Adipose tissue (tissue), 3 donors: ENCODE data around the gene NR1D2. TPM values are rescaled to one million over a fixed set of nuclear protein-coding genes. Genes with fewer than 3 reads are reported as not detected.
"Not testable (repeated sequence)": the region's sequence is repeated elsewhere in the genome, so short reads cannot be mapped to it uniquely, and the experiment has no call there.

Experiments
- H3K27ac ChIP-seq: one replicate; pipeline ENCODE4 v1.5.1; 2013; ENCODE audit warnings: low read depth, low read length
- WGBS, 3 donors: extraction: QIAGEN DNeasy Blood & Tissue Kit; methylation state at CpG; one replicate each; pipeline ENCODE4 v1.1.7; 2013; 5-methylcytosine and 5-hydroxymethylcytosine counted together
- polyA plus RNA-seq, 3 donors: library from polyadenylated mRNA; stranded (reverse); fragments of 200-250 nt; gene quantifications; one replicate each; pipeline ENCODE4 v1.2.3, GENCODE V29; 2013
- donor health status: healthy with polysubstance abuse.
- donor health status: Bipolar disorder and iron deficiency.
- donor health status: healthy.

NR1D2 gene
- polyA plus RNA-seq, 3 donors, result 6.3 to 15.4 (median 7.6) TPM

GRCh38 chr3:24025805-24026204 lies 80.7 kb downstream of the NR1D2 start:
- 95 to 96% (median 96%) methylated on average over 3 of the region's 3 CpGs for WGBS, 3 donors
- H3K27ac ChIP-seq, result no peak overlapping the region

DNA sequence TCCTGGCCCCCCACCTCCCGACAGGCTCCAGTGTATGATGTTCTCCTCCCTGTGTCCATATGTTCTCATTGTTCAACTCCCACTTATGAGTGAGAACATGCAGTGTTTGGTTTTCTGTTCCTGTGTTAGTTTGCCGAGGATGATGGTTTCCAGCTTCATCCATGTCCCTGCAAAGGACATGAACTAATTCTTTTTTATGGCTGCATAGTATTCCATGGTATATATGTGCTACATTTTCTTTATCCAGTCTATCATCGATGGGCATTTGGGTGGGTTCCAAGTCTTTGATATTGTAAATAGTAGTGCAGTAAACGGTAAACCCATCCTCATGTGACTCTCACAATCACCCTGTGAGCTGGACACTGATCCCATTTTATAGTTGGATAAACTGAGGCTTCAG lies 81.6 kb downstream of the NR1D2 start:
- WGBS, 3 donors, result 82 to 92% (median 92%) methylated on average over 4 of the region's 4 CpGs
- H3K27ac ChIP-seq, result not testable (repeated sequence)

GRCh38 chr3:24027946-24028345 lies 82.9 kb downstream of the NR1D2 start:
- no peak overlapping the region for H3K27ac ChIP-seq
- 61 to 71% (median 67%) methylated on average over 3 of the region's 3 CpGs for WGBS, 3 donors

Other genes with a start within 250 kb of the NR1D2 start
- 10 to 100 TPM; 28.5 to 94.6 (median 56.5) TPM for gene UBE2E1, start 139.3 kb upstream of the NR1D2 start, polyA plus RNA-seq
- gene NKIRAS1, start 28.3 kb upstream of the NR1D2 start, polyA plus RNA-seq, result 10 to 100 TPM in 1 of 3 donors, 1 to 10 TPM in 2; 4.1 to 11.8 (median 7.8) TPM
- gene RPL15, start 28.2 kb upstream of the NR1D2 start, polyA plus RNA-seq, result 1,000 to 10,000 TPM; 2,587 to 4,221 (median 3,241) TPM